Left colon (tissue), 2 donors: ENCODE measurements around the gene FOSL1. TPM values are rescaled to one million over a fixed set of nuclear protein-coding genes. Genes with fewer than 3 reads are reported as not detected.
"Not testable (repeated sequence)": the region's sequence is repeated elsewhere in the genome, so short reads cannot be mapped to it uniquely, and the experiment has no call there.

Experiments used
- ATAC-seq: fragments of 200-7000 bp; cut with Tn5 transposase; one replicate; pipeline ENCODE4 v1.9.1; 2020; ENCODE audit warnings: mild to moderate bottlenecking, moderate library complexity
- DNase-seq, 2 donors: peaks; one replicate each; pipeline ENCODE4 v3.0.0-alpha.2; 2020
- intact Hi-C, 2 donors: fragments of 100-400 bp; cut with DNase I in 1 of 2; cut with micrococcal nuclease in 1 of 2; formaldehyde crosslinking; loops; one replicate each; pipeline versions ENCODE4 v1.11.2 to v1.14.0; 2022; cut with DNase I, micrococcal nuclease
- total RNA-seq, 2 donors: library from RNA; stranded (reverse); fragmentation: NEBNext Ultra II Directional; extraction: Animal tissue kit (Norgen Biotek cat#: 25700); gene quantifications; one replicate each; pipeline ENCODE4 v1.2.1, GENCODE V29; 2021
- donor health status: DM: no; HTN: no; CAD: no.
- donor health status: DM: yes; HTN: yes; CAD: no.

Gene FOSL1
- total RNA-seq, 2 donors from 2014 or later: 1.1 to 1.8 TPM

GRCh38 chr11:65899356-65900124, 648 bp downstream of the FOSL1 start:
- intact Hi-C loops: no loop called here
- DNase-seq (peak in 1 of 2 donors; percentile 52), ATAC-seq (peak; percentile 48)

- no peak for ATAC-seq
- DNase-seq: no peak
- intact Hi-C loops: no loop called here
These were observed 1.4 kb downstream of the FOSL1 start for GRCh38 chr11:65898656-65899355.

- no peak for ATAC-seq
- no peak for DNase-seq
- intact Hi-C loops: no loop called here
These were observed 3.1 kb downstream of the FOSL1 start for GRCh38 chr11:65897020-65897471.

- no peak for ATAC-seq
These were observed 3.9 kb downstream of the FOSL1 start for GRCh38 chr11:65896034-65896999.

GRCh38 chr11:65895482-65895981, 4.7 kb downstream of the FOSL1 start:
- intact Hi-C loops: no loop called here
- DNase-seq (no peak), ATAC-seq (no peak)

More at GRCh38 chr11:65896034-65896999, 3.9 kb downstream of the FOSL1 start:
- intact Hi-C loops: no loop called here
- DNase-seq: no peak

- intact Hi-C loops: no loop called here
- no peak for ATAC-seq
- peak in 1 of 2 donors; percentile 56 for DNase-seq
These were observed 6.1 kb downstream of the FOSL1 start for GRCh38 chr11:65894034-65894591.

GRCh38 chr11:65892661-65893317, 7.4 kb downstream of the FOSL1 start:
- intact Hi-C loops: no loop called here
- DNase-seq (no peak), ATAC-seq (no peak)

GRCh38 chr11:65892137-65892540, 8.0 kb downstream of the FOSL1 start:
- ATAC-seq, intact Hi-C loops, DNase-seq: not testable (repeated sequence)

- ATAC-seq: no peak
- intact Hi-C loops: no loop called here
- peak in 1 of 2 donors; percentile 38 for DNase-seq
These were observed 8.7 kb downstream of the FOSL1 start for GRCh38 chr11:65891219-65892136.

GRCh38 chr11:65890324-65891218, 9.6 kb downstream of the FOSL1 start, which contains the start of gene CCDC85B:
CCDC85B (plus strand) TSS chr11:65890673; CDS start chr11:65890784, 111 bp downstream.
- DNase-seq (peak; percentile 98 to 99), ATAC-seq (peak; percentile 78)
- intact Hi-C loops: no loop called here

- intact Hi-C loops: loop anchor here (5.0 to 10.0 kb wide), 2 partner anchors 74 to 97 kb away; partner anchors contain the start of gene SART1 (in 1 of the 2)
- peak; percentile 80 for ATAC-seq
- DNase-seq: peak; percentile 97 to 98
These were observed 11.9 kb downstream of the FOSL1 start, which contains the start of gene FIBP for GRCh38 chr11:65888163-65888814. FIBP (minus strand) TSS chr11:65888471; CDS start chr11:65888418, 53 bp downstream.

- ATAC-seq: peak; percentile 11
- intact Hi-C loops: loop anchor here (5.0 to 10.0 kb wide), 2 partner anchors 75 to 97 kb away; partner anchors contain the start of gene SART1 (in 1 of the 2)
- DNase-seq: no peak
These were observed 12.4 kb downstream of the FOSL1 start for GRCh38 chr11:65887723-65888162.

GRCh38 chr11:65886826-65887722, 13.1 kb downstream of the FOSL1 start:
- DNase-seq: no peak
- no peak for ATAC-seq
- intact Hi-C loops: loop anchor here (5.0 to 10.0 kb wide), 2 partner anchors 75 to 98 kb away; partner anchors contain the start of gene SART1 (in 1 of the 2)
